ENCODE results near the gene SFSWAP.
A peak's percentile ranks its signal among the peaks of the same experiment; 100 is the strongest.
"Not testable (repeated sequence)": the region's sequence is repeated elsewhere in the genome, so short reads cannot be mapped to it uniquely, and the experiment has no call there.

The SFSWAP gene

GRCh38 chr12:131703161-131703560 is 7.7 kb upstream of the SFSWAP start:
- DNase-seq (ENCODE audit: insufficient read length, low spot score) = no peak
- TF ChIP-seq POLR2A (IDR thresholded peaks at IDR 0.05; ENCODE audit: low read depth, low read length) (no peak), TAF1 (IDR thresholded peaks at IDR 0.05; ENCODE audit: low read depth, low read length) (no peak), PAX5 (IDR thresholded peaks at IDR 0.05; ENCODE audit: insufficient read depth, low read length, severe bottlenecking) (no peak), POU2F2 (IDR thresholded peaks at IDR 0.05; ENCODE audit: low read depth, low read length) (no peak), POLR2AphosphoS5 (IDR thresholded peaks at IDR 0.05; ENCODE audit: low read depth, low read length) (no peak), SPI1 (IDR thresholded peaks at IDR 0.05; ENCODE audit: low read depth, low read length) (no peak)
- FAIRE-seq = no peak

GRCh38 chr12:131704509-131704908 is 6.4 kb upstream of the SFSWAP start:
- DNase-seq (ENCODE audit: insufficient read length, low spot score) (no peak), FAIRE-seq (no peak)
- TF ChIP-seq POU2F2 (IDR thresholded peaks at IDR 0.05; ENCODE audit: low read depth, low read length) (no peak), TAF1 (IDR thresholded peaks at IDR 0.05; ENCODE audit: low read depth, low read length) (no peak), POLR2A (IDR thresholded peaks at IDR 0.05; ENCODE audit: low read depth, low read length) (no peak), POLR2AphosphoS5 (IDR thresholded peaks at IDR 0.05; ENCODE audit: low read depth, low read length) (no peak), SPI1 (IDR thresholded peaks at IDR 0.05; ENCODE audit: low read depth, low read length) (no peak), PAX5 (IDR thresholded peaks at IDR 0.05; ENCODE audit: insufficient read depth, low read length, severe bottlenecking) (no peak)

GRCh38 chr12:131706709-131707108 is 4.2 kb upstream of the SFSWAP start:
- not testable (repeated sequence) for FAIRE-seq; DNase-seq (ENCODE audit: insufficient read length, low spot score)

- no peak for TF ChIP-seq POU2F2 (IDR thresholded peaks at IDR 0.05; ENCODE audit: low read depth, low read length)
- TF ChIP-seq POLR2AphosphoS5 (IDR thresholded peaks at IDR 0.05; ENCODE audit: low read depth, low read length) = no peak
- TF ChIP-seq PAX5 (IDR thresholded peaks at IDR 0.05; ENCODE audit: insufficient read depth, low read length, severe bottlenecking) = no peak
- TF ChIP-seq TAF1 (IDR thresholded peaks at IDR 0.05; ENCODE audit: low read depth, low read length) = no peak
- no peak for TF ChIP-seq SPI1 (IDR thresholded peaks at IDR 0.05; ENCODE audit: low read depth, low read length)
- TF ChIP-seq POLR2A (IDR thresholded peaks at IDR 0.05; ENCODE audit: low read depth, low read length) = no peak
- no peak for FAIRE-seq
- no peak for DNase-seq (ENCODE audit: insufficient read length, low spot score)
Measured at GRCh38 chr12:131709226-131709625, 1.7 kb upstream of the SFSWAP start.

GRCh38 chr12:131711551-131712205 is 788 bp downstream of the SFSWAP start:
- FAIRE-seq = no peak

DNA sequence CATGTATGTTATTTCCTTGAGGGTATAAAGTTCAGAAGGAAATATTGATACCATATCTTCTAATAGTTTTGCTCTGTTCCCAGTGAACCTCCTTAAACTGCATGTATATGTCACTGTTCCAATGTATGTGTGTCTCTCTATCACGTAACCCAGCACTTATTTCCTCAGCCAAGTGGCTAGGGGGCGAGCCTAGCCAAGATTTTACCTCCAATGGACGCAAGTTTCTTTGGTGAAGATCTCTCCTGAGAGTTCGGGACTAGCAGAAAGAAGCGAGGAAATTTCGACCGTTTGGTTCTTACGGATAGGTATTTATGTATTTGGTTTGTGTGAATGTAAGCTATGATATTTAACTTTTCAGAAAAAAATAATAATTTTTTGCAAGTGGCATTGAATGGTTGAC is 2.5 kb downstream of the SFSWAP start:
- FAIRE-seq (no peak), DNase-seq (ENCODE audit: insufficient read length, low spot score) (no peak)
- TF ChIP-seq POU2F2 (IDR thresholded peaks at IDR 0.05; ENCODE audit: low read depth, low read length) = no peak
- TF ChIP-seq POLR2A (IDR thresholded peaks at IDR 0.05; ENCODE audit: low read depth, low read length) = no peak
- no peak for TF ChIP-seq SPI1 (IDR thresholded peaks at IDR 0.05; ENCODE audit: low read depth, low read length)
- TF ChIP-seq POLR2AphosphoS5 (IDR thresholded peaks at IDR 0.05; ENCODE audit: low read depth, low read length) = no peak
- no peak for TF ChIP-seq TAF1 (IDR thresholded peaks at IDR 0.05; ENCODE audit: low read depth, low read length)
- TF ChIP-seq PAX5 (IDR thresholded peaks at IDR 0.05; ENCODE audit: insufficient read depth, low read length, severe bottlenecking) = no peak

More at GRCh38 chr12:131711551-131712205, 788 bp downstream of the SFSWAP start:
- TF ChIP-seq SPI1 (IDR thresholded peaks at IDR 0.05; ENCODE audit: low read depth, low read length) = no peak
- no peak for TF ChIP-seq PAX5 (IDR thresholded peaks at IDR 0.05; ENCODE audit: insufficient read depth, low read length, severe bottlenecking)
- no peak for TF ChIP-seq POLR2A (IDR thresholded peaks at IDR 0.05; ENCODE audit: low read depth, low read length)
- TF ChIP-seq POLR2AphosphoS5 (IDR thresholded peaks at IDR 0.05; ENCODE audit: low read depth, low read length) = no peak
- TF ChIP-seq TAF1 (IDR thresholded peaks at IDR 0.05; ENCODE audit: low read depth, low read length) = no peak
- no peak for DNase-seq (ENCODE audit: insufficient read length, low spot score)

DNA sequence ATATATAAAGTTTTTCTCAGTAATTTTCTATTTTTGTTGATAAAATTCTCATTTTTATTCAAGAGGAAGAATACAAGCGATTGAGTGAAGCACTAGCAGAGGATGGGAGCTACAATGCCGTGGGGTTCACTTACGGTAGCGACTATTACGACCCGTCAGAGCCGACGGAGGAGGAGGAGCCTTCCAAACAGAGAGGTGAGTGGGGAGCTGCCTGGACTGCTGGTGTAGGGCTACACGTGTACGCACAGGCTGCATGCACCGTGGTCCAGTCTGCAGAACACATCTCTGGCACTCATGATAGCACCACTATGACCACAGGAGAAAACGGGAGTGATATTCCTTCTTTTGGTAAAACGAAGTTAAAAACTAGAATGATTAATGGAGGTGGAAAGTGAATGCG is 3.9 kb downstream of the SFSWAP start:
- FAIRE-seq = no peak
- DNase-seq (ENCODE audit: insufficient read length, low spot score) = no peak
- no peak for TF ChIP-seq SPI1 (IDR thresholded peaks at IDR 0.05; ENCODE audit: low read depth, low read length)
- no peak for TF ChIP-seq TAF1 (IDR thresholded peaks at IDR 0.05; ENCODE audit: low read depth, low read length)
- TF ChIP-seq POLR2AphosphoS5 (IDR thresholded peaks at IDR 0.05; ENCODE audit: low read depth, low read length) = no peak
- no peak for TF ChIP-seq PAX5 (IDR thresholded peaks at IDR 0.05; ENCODE audit: insufficient read depth, low read length, severe bottlenecking)
- TF ChIP-seq POU2F2 (IDR thresholded peaks at IDR 0.05; ENCODE audit: low read depth, low read length) = no peak
- TF ChIP-seq POLR2A (IDR thresholded peaks at IDR 0.05; ENCODE audit: low read depth, low read length) = no peak

- TF ChIP-seq PAX5 (IDR thresholded peaks at IDR 0.05; ENCODE audit: insufficient read depth, low read length, severe bottlenecking) = no peak
- TF ChIP-seq TAF1 (IDR thresholded peaks at IDR 0.05; ENCODE audit: low read depth, low read length) = no peak
- TF ChIP-seq SPI1 (IDR thresholded peaks at IDR 0.05; ENCODE audit: low read depth, low read length) = no peak
- TF ChIP-seq POLR2A (IDR thresholded peaks at IDR 0.05; ENCODE audit: low read depth, low read length) = no peak
- no peak for TF ChIP-seq POU2F2 (IDR thresholded peaks at IDR 0.05; ENCODE audit: low read depth, low read length)
- TF ChIP-seq POLR2AphosphoS5 (IDR thresholded peaks at IDR 0.05; ENCODE audit: low read depth, low read length) = no peak
- FAIRE-seq (no peak), DNase-seq (ENCODE audit: insufficient read length, low spot score) (no peak)
Measured at GRCh38 chr12:131716282-131716681, 5.4 kb downstream of the SFSWAP start.

- TF ChIP-seq PAX5 (IDR thresholded peaks at IDR 0.05; ENCODE audit: insufficient read depth, low read length, severe bottlenecking) (no peak), TAF1 (IDR thresholded peaks at IDR 0.05; ENCODE audit: low read depth, low read length) (no peak), POU2F2 (IDR thresholded peaks at IDR 0.05; ENCODE audit: low read depth, low read length) (no peak), POLR2A (IDR thresholded peaks at IDR 0.05; ENCODE audit: low read depth, low read length) (no peak), SPI1 (IDR thresholded peaks at IDR 0.05; ENCODE audit: low read depth, low read length) (no peak), POLR2AphosphoS5 (IDR thresholded peaks at IDR 0.05; ENCODE audit: low read depth, low read length) (no peak)
- FAIRE-seq = no peak
- DNase-seq (ENCODE audit: insufficient read length, low spot score) = no peak
Measured at GRCh38 chr12:131720241-131720640, 9.4 kb downstream of the SFSWAP start.

GRCh38 chr12:131720921-131721320 is 10.0 kb downstream of the SFSWAP start:
- TF ChIP-seq PAX5 (IDR thresholded peaks at IDR 0.05; ENCODE audit: insufficient read depth, low read length, severe bottlenecking) (no peak), SPI1 (IDR thresholded peaks at IDR 0.05; ENCODE audit: low read depth, low read length) (no peak)
- DNase-seq (ENCODE audit: insufficient read length, low spot score) (no peak), FAIRE-seq (peak; percentile 35)

All from GM12891 (cell line).